ENCODE results near the gene WDFY2. TPM values are rescaled to one million over a fixed set of nuclear protein-coding genes. Genes with fewer than 3 reads are reported as not detected.

WDFY2 gene
- total RNA-seq, 3 donors from 2014 or later (not counting 1 experiment from before 2014, with no cell fraction given): 29.5 to 32.1 (median 31.3) TPM

DNA sequence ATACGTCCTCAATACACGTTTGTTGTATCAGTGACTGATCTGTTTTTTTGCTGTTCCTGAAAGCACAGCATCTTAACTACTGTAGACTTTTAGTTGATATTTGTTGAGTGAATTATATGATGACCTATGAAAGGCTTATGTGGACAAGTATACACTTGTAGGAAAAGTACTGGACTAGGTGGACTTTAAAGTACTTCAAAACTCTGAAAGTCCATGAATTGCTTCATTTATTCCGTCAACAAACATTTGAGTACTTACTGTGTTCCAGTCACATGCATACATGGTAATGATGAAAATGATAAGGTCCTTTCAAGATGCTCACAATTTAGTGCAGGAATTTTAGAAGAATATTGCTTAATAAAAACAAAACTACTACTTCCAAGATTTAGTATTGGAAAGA lies 3.1 kb downstream of the WDFY2 start:
- Histone ChIP-seq H3K36me3 (ENCODE audit: control insufficient read depth, insufficient read depth, low read length) (no peaks in the 10 kb centered on the region), H3K4me1 (ENCODE audit: control insufficient read depth, insufficient read depth, low read length) (peaks cover 10% of the 10 kb centered on the region), H3K9me3 (ENCODE audit: control insufficient read depth, insufficient read depth, low read length) (no peaks in the 10 kb centered on the region), H3K27ac (ENCODE audit: low read length) (no peak overlapping the region), H3K4me3 (ENCODE audit: low read length) (no peak overlapping the region), H3K27me3 (ENCODE audit: control insufficient read depth, insufficient read depth, low read length) (no peaks in the 10 kb centered on the region)
- Mint-ChIP-seq H3K9me3 (no peaks in the 10 kb centered on the region), H3K36me3 (no peaks in the 10 kb centered on the region), H3K4me1 (peaks cover 38 to 44% of the 10 kb centered on the region in 2 donors), H3K27ac (no peak overlapping the region), H3K27me3 (ENCODE audit: low read depth in 2 of 2) (no peaks in the 10 kb centered on the region), H3K4me3 (no peak overlapping the region)
- DNase-seq (no peak), ATAC-seq (no peak)
- intact Hi-C loops (cut with micrococcal nuclease): loop anchor here (10.0 kb wide), 1 partner anchor 137 kb away; no protein-coding TSS in a partner anchor
- no peak for TF ChIP-seq CTCF (IDR thresholded peaks at IDR 0.05)
- WGBS (ENCODE audit: insufficient coverage): 89% methylated on average over 2 of the region's 3 CpGs

DNA sequence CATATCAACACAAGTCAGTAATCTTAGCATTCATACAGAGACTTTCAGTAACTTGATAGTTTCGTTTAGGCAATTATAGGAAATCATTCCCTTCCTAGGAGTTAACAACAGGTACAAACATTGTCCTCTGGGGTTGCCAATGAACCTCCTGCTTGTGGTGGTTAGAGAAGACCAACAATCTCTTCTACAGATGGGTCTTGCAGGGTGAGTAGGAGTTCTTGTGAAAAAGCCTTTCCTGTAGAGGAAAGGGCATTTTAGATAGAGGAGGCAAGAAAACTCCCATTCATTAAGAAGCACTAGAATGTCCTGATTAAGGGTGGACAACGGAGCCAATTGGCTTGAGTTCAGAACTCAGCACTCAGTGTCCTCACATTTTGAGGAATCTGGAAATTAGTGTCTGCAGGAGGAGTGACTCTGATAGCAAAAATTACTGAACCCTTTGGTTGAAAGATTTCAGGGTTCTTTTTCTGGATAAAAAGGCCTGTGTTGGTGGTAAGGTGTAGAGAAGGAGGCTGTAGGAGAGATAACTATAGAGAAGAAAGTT lies 4.2 kb downstream of the WDFY2 start:
- DNase-seq: no peak
- H3K36me3 ChIP-seq (ENCODE audit: control insufficient read depth, insufficient read depth, low read length): no peaks in the 10 kb centered on the region
- H3K4me1 ChIP-seq (ENCODE audit: control insufficient read depth, insufficient read depth, low read length): peaks cover 6% of the 10 kb centered on the region
- no peak for TF ChIP-seq CTCF (IDR thresholded peaks at IDR 0.05)
- ATAC-seq: no peak
- Mint-ChIP-seq H3K27me3 (ENCODE audit: low read depth in 2 of 2) (no peaks in the 10 kb centered on the region), H3K4me3 (no peak overlapping the region), H3K4me1 (peaks cover 38 to 40% of the 10 kb centered on the region in 2 donors), H3K36me3 (no peaks in the 10 kb centered on the region), H3K9me3 (no peaks in the 10 kb centered on the region), H3K27ac (peak overlapping the region; percentile 21 to 25)
- WGBS (ENCODE audit: insufficient coverage): 91% methylated on average over 2 of the region's 2 CpGs
- no peak overlapping the region for H3K27ac ChIP-seq (ENCODE audit: low read length)
- intact Hi-C loops (cut with micrococcal nuclease): loop anchor here (10.0 kb wide), 1 partner anchor 136 kb away; no protein-coding TSS in a partner anchor
- H3K27me3 ChIP-seq (ENCODE audit: control insufficient read depth, insufficient read depth, low read length): no peaks in the 10 kb centered on the region
- H3K4me3 ChIP-seq (ENCODE audit: low read length): no peak overlapping the region
- H3K9me3 ChIP-seq (ENCODE audit: control insufficient read depth, insufficient read depth, low read length): no peaks in the 10 kb centered on the region

GRCh38 chr13:51589793-51590192 lies 5.5 kb downstream of the WDFY2 start:
- H3K27ac ChIP-seq (ENCODE audit: low read length): no peak overlapping the region

More at GRCh38 chr13:51589793-51590192, 5.5 kb downstream of the WDFY2 start:
- Histone ChIP-seq H3K36me3 (ENCODE audit: control insufficient read depth, insufficient read depth, low read length) (no peaks in the 10 kb centered on the region), H3K27me3 (ENCODE audit: control insufficient read depth, insufficient read depth, low read length) (no peaks in the 10 kb centered on the region), H3K4me3 (ENCODE audit: low read length) (no peak overlapping the region), H3K4me1 (ENCODE audit: control insufficient read depth, insufficient read depth, low read length) (peaks cover 4% of the 10 kb centered on the region), H3K9me3 (ENCODE audit: control insufficient read depth, insufficient read depth, low read length) (no peaks in the 10 kb centered on the region)
- no peak for TF ChIP-seq CTCF (IDR thresholded peaks at IDR 0.05)
- ATAC-seq (no peak), DNase-seq (no peak)
- WGBS (ENCODE audit: insufficient coverage): 88% methylated on average over 1 of the region's 2 CpGs
- H3K4me1 Mint-ChIP-seq: peaks cover 38 to 42% of the 10 kb centered on the region in 2 donors
- no peak overlapping the region for H3K27ac Mint-ChIP-seq
- H3K4me3 Mint-ChIP-seq: no peak overlapping the region
- H3K36me3 Mint-ChIP-seq: no peaks in the 10 kb centered on the region
- H3K9me3 Mint-ChIP-seq: no peaks in the 10 kb centered on the region
- H3K27me3 Mint-ChIP-seq (ENCODE audit: low read depth in 2 of 2): no peaks in the 10 kb centered on the region
- intact Hi-C loops (cut with micrococcal nuclease): loop anchor here (10.0 kb wide), 1 partner anchor 135 kb away; no protein-coding TSS in a partner anchor
